ENCODE results near the gene PKD1.

DNA sequence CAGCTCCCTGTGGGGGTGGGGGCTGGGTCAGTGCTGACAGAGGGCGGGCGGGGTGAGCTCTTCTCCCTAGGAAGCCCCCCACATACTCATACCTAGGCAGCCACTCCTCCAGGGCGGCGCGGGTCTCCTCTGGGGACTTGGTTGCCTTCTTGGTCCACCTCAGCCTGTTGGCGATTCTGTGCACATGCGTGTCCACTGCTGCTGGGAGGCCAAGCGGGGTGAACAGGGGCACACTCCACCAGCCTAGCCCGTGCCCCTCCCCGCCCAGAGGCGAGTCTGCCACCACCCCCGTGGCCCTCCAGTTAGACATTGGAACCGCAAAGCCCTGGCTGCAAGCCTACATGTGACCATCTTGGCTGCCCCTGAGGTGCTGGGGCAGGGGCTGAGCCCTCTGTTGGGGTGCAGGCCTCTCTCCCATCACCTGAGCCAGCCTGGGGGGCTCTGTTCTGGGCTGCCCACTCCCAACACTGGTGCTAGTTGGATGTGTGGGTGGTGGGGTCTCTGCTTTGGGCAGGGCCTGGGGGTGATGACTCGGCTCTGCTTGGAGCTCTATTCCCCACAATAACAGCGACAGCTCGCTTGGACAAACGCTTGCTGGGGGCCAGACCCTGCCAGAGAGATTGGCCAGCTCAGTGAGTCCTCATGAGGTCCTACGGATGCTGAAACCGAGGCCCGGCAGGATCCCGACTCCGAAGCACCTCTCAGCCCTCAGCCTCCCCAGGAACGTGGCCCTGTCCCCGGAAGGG, 95.5 kb downstream of the PKD1 start:
- TF ChIP-seq, protein P1, sequence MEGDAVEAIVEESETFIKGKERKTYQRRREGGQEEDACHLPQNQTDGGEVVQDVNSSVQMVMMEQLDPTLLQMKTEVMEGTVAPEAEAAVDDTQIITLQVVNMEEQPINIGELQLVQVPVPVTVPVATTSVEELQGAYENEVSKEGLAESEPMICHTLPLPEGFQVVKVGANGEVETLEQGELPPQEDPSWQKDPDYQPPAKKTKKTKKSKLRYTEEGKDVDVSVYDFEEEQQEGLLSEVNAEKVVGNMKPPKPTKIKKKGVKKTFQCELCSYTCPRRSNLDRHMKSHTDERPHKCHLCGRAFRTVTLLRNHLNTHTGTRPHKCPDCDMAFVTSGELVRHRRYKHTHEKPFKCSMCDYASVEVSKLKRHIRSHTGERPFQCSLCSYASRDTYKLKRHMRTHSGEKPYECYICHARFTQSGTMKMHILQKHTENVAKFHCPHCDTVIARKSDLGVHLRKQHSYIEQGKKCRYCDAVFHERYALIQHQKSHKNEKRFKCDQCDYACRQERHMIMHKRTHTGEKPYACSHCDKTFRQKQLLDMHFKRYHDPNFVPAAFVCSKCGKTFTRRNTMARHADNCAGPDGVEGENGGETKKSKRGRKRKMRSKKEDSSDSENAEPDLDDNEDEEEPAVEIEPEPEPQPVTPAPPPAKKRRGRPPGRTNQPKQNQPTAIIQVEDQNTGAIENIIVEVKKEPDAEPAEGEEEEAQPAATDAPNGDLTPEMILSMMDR (IDR thresholded peaks at IDR 0.05) = no peak
- TF ChIP-seq RELA (CRISPR knock-in tag; IDR thresholded peaks at IDR 0.05; ENCODE audit: borderline replicate concordance) (no peak), CREB1 (CRISPR knock-in tag; IDR thresholded peaks at IDR 0.05) (no peak), FOXP1 (CRISPR knock-in tag; IDR thresholded peaks at IDR 0.05; ENCODE audit: borderline replicate concordance) (no peak), ZNF263 (CRISPR knock-in tag; IDR thresholded peaks at IDR 0.05; ENCODE audit: low read depth) (no peak), USF2 (CRISPR knock-in tag; IDR thresholded peaks at IDR 0.05) (no peak), FOXJ3 (CRISPR knock-in tag; IDR thresholded peaks at IDR 0.05; ENCODE audit: borderline replicate concordance) (no peak), SMAD3 (CRISPR knock-in tag; IDR thresholded peaks at IDR 0.05; ENCODE audit: borderline replicate concordance) (no peak)
- TF ChIP-seq, protein P2, sequence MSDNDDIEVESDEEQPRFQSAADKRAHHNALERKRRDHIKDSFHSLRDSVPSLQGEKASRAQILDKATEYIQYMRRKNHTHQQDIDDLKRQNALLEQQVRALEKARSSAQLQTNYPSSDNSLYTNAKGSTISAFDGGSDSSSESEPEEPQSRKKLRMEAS (CRISPR knock-in tag; IDR thresholded peaks at IDR 0.05) = no peak
